ENCODE data around the gene NLGN2.
A peak's percentile ranks its signal among the peaks of the same experiment; 100 is the strongest.
"Not testable (repeated sequence)": the region's sequence is repeated elsewhere in the genome, so short reads cannot be mapped to it uniquely, and the experiment has no call there.

NLGN2 gene
- 2.4 to 5.6 reads per million in 2 donors for total RNA-seq

DNA sequence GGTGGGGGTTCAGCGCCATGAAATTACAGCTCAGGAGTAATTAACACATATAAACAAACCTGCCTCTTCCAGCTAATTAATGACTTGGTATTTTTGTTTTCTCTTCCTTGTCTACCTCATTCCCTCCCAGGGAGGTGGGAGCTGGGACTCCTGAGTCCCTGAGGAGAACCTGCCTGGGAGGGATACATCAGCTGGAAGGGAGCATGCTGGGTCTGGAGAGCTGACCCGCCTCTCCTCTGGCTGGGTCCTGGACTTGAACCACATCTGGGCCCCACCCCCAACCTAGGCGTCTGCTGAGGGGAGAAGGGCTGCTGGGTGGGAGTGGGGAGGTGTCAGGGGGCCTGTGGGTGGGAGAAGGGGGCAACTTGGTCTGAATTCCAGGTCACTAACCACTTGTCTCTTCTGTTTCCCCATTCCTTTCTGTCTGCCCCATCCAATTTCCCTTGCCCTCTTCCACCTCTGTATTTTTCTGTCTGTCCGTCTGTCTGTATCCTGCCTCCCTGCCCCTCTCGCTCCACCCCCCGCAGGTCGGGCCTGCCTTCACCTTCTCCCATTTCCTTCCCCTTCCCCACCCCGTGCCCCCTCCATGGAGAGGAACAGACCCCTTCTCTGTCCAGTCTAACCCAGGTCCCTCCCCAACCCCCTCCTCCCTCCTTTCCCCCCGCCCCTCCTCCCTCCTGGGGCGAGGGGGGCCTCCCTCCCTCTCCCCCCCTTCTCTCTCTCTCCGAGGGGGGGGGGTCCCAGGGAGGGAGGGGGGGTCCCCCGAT, at the start of gene NLGN2:
NLGN2 (plus strand) TSS at position 361 of the 767 bp plus-strand sequence. CDS start 411 bp downstream, outside the sequence.
- DNase-seq = no peak

DNA sequence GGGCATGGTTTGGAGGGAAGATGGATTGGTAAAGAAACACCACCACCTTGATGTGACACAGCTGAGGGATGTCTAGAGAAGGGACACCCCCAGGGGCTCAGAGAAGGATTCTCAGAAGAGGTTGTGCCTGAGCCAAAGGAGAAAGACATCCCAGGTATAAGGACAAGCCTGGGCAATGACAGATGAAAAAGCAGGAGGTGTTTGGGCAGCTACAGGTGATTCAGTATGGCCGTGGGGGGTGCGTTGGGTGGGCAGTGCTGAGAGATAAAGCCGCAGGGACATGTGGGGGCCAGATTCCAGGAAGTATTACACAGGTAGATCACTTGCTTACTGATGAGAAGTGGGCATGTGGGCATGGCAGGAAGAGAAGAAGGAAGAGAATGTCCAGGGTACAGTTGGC, 45.7 kb upstream of the NLGN2 start:
- DNase-seq = no peak

DNA sequence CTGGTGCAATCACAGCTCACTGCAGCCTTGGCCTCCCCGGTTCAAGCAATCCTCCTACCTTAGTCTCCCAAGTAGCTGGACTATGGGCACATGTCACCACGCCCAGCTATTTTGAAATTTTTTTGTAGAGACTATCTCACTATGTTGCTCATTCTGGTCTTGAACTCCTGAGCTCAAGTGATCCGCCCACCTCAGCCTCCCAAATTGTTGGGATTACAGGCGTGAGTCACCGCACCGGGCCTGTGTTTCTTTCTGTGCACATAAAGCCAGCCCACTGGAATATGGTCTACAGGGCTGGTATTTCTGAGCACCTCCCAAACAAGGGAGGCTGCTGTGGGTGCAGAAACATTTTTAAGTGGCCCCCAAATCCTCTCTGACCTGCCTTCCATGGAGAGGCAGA, 44.3 kb upstream of the NLGN2 start:
- DNase-seq = no peak

DNA sequence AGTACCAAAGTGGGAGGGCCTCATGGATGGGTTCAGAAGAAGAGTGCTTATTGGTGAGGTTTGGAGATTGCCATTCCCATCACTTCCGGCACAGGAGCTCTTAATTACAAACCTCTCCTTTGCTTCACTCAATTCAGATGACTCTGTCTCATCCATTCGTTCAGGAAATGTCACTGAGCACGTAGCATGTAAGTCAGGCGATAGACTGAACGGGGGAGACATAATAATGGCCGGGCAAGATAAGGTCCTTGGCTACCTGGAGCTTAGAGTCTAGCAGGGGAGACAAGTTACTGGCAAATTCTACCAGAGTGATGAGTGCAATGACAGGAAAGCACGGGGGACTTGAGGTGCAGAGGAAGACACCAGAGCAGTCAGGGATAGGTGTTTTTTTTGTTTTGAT, 41.7 kb upstream of the NLGN2 start:
- not testable (repeated sequence) for DNase-seq

DNA sequence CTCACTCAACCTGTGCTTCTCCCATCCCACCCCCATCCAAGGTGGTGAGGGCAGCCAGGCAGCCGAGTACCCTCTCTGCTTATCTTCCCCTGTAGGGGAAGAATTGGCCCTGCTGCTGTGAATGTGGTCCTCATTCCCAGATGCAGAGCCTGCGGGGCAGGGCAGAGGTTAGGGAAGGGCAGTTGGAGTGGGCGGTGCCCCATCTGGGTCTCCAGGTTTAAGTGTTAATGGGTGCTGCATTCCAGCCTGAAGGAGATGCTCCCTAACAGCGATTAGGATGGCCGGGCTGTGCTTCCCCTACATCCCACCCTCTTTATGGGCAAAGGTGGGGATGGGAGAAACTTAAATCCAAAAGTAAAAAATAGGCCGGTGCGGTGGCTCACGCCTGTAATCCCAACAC, 40.6 kb upstream of the NLGN2 start:
- no peak for DNase-seq

DNA sequence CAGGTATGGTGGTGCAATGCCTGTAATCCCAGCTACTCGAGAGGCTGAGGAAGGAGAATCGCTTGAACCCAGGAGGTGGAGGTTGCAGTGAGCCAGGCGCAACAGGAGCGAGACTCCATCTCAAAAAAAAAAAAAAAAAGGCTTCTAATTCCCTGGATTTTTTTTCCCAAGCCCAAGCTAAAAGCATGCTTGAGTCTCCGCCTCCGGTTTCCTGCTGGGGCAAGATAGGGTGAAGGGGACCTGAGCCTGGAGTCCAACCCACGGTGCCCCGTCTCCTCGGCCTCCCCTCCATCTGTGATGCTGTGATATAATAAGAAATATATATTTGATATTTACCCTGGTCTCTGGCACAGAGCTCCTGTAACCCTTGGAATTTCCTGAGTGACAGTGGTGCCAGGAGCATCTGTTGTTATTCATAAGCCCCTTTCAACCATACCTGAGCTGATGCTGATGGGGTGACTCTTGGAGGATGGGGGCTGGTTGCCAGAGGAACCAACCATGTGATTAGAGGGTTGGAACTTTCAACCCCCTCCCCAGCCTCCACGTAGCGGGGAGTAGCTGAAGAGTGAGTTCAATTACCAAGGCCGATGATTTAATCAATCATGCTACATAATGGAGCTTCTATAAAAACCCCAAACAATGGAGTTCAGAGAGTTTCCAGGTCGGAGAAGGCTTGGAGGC, 39.6 kb upstream of the NLGN2 start:
- DNase-seq = no peak

DNA sequence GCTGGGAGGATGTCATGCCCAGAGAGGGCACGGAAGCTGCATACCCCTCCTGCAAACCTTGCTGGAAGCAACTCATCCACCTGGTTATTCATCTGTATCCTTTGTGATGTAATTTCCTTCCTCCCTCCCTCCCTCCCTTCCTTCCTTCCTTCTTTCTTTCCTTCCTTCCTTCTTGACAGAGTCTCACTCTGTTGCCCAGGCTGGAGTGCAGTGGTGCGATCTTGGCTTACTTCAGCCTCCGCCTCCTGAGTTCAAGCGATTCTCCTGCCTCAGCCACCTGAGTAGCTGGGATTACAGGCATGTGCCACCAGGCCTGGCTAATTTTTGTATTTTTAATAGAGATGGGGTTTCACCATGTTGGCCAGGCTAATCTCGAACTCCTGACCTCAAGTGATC, 39.0 kb upstream of the NLGN2 start:
- not testable (repeated sequence) for DNase-seq

DNA sequence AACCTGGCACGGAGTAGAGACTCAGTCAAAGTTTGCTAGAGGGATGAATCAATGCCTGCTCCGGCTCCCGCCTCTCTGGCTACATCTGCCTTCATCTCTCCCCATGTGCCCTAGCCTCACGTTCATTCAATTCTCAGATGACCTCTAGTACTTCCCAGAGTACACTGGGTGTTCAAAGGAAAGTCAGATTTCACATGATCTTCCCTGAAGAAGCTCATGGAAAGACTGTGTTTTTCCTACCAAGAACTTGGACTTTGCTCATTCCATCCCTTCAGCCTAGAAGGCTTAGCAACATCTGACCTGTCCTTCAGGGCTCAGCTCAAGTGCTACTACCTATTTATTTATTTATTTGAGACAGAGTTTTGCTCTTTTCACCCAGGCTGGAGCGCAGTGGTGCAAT, 37.8 kb upstream of the NLGN2 start:
- no peak for DNase-seq

DNA sequence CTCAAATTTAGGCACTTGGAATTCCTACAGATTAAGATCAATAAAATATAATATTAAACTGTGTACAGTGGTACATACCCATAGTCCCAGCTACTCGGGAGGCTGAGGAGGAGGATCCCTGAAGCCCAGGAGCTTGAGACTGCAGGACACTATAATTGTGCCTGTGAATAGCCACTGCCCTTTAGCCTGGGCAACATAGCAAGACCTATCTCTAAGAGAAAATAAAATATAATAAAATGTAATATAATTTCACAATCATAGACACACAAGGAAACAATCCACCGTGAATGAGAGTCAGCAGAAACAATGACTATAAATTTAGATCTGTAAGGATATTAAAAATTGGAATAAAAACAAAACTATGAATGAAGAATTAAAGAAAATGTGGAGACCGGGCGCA, 36.8 kb upstream of the NLGN2 start:
- DNase-seq = no peak

DNA sequence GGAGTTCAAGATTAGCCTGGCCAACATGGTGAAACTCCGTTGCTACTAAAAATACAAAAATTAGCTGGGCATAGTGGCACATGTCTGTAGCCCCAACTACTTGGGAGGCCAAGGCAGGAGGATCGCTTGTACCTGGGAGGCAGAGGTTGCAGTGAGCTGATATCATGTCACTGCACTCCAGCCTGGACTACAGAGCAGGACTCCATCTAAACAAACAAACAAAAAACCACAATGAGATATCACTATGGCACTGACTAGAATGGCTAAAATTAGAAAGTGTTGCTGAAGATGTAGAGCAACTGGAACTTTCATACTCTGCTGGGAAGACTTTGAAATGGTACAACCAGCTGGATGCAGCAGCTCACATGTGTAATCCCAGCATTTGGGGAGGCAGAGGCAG, 33.3 kb upstream of the NLGN2 start:
- DNase-seq = no peak

DNA sequence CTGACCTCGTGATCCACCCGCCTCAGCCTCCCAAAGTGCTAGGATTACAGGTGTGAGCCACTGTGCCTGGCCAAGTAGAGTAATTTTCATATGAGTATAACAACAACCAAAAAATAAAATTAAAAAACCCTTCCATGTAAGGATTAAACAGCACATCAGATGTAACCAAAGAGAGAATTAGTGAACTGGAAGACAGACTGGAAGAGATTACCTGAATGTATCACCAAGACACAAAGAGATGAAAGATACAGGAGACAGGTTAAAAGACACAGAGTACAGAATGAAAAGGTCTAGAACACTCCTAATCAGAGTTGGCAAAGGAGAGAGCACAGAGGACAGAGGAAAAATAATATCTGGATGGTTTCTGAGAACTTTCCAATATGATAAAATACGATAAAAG, 28.5 kb upstream of the NLGN2 start:
- DNase-seq = no peak

DNA sequence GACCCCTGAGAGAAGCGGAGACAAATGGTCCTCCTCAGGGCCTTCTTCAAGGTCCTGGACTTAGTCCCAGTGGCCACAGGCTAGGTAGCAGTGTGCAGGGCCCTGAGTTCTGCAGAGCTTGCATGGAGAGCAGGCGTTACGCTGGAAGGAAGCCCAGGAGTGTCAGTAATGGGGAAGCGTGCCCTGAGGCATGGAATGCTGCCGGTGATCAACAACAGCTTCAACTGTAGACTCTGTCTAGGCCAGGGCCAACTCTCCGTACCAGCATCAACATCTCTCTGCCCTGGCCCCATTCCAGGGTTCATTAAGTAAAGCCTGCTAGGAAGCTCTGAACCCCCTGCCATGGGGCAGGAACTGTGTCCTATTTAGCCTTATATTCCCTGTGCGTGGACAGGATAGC, 27.3 kb upstream of the NLGN2 start:
- DNase-seq = no peak

DNA sequence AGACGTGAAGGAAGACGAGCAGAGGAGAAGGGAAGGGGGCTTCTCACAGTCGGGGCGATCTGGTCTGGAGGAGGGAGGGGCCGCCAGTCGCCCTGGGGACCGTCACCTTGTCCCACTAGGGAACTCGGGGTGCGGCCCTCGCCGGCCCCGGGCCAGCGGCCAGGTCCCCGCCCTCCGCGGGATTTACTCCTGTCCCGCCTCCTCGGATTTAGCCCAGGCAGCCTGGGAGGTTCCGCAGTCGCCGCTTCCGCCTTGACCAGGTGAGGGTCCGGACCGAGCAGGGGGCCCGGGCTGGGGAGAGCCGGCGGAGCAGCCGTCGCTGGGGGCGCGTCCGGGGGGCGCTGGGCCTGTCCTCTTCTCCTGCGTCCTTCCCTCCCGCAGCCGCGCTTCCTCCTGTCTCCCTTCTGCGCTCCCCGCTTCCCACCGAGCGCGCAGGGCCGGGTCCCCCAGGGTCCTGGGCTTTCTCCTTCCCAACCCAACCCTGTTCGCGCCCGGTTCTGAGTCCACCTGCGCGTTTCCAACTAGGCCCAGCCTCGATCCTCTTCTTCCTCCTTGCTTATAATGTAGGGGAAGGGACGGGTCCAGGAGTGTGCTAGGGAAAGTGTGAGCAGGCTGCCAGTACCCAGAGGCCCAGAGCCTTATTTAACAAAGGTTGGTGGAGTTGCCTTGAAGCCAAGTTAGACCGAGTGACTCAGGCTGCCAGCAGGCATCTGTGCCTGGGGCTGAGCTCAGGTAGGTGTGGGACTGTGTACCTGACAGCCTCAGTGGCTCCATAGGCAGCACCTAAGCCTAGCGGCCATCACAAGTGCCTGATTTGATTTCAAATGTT, 26.6 kb upstream of the NLGN2 start, which contains the start of gene TNK1:
TNK1 (plus strand) TSS at position 235 of the 829 bp plus-strand sequence. CDS start 1,838 bp downstream, outside the sequence.
- DNase-seq = no peak

DNA sequence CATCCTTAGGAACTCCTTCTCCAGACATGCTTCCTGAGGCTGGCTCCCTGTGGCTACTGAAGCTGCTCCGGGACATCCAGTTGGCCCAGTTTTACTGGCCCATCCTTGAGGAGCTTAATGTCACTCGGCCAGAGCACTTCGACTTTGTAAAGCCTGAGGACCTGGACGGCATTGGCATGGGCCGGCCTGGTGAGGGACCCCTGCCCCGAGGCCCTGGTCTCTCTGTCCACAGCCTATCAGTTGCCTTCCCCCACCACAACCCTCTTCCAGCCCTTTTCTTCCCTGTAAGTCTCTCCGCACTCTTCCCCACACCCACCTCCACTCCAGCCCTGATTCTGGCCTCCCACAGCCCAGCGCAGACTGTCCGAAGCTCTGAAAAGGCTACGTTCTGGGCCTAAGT, 24.7 kb upstream of the NLGN2 start:
- no peak for DNase-seq

DNA sequence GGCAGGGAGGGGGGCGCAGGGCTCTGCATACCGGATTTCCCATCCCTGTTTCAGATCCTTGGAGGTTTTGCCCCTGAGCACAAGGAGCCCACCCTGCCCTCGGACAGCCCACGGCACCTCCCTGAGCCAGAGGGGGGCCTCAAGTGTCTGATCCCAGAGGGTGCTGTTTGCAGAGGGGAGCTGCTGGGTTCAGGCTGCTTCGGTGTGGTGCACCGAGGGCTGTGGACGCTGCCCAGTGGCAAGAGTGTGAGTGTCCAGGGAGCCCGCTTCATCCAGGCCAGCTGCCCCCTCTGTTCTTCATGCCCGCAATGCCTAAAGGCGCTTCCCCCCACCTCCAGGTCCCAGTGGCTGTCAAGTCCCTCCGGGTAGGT, 24.3 kb upstream of the NLGN2 start:
- no peak for DNase-seq

DNA sequence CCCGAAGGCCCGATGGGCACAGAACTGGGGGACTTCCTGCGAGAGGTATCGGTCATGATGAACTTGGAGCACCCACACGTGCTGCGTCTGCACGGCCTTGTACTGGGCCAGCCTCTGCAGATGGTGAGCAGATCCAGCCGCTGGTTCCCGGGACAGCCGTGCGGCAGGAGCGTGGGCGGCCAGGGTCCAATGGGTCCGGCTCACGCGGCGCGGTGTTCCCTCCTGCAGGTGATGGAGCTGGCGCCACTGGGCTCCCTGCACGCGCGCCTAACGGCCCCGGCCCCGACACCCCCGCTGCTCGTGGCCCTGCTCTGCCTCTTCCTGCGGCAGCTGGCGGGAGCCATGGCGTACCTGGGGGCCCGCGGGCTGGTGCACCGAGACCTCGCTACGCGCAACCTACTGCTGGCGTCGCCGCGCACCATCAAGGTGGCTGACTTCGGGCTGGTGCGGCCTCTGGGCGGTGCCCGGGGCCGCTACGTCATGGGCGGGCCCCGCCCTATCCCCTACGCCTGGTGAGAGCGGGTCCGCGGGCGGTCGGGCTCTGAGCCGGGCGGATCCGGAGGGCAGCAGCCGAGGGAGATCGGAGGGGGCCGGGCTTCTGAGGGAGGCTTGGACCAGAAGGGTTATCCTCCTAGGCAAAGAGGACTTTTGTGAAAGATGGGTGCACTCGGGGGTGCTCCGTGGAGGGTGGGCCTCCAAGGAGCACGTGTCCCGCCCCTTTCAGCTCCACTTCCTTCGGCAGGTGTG, 23.7 kb upstream of the NLGN2 start:
- peak; percentile 73 for DNase-seq

DNA sequence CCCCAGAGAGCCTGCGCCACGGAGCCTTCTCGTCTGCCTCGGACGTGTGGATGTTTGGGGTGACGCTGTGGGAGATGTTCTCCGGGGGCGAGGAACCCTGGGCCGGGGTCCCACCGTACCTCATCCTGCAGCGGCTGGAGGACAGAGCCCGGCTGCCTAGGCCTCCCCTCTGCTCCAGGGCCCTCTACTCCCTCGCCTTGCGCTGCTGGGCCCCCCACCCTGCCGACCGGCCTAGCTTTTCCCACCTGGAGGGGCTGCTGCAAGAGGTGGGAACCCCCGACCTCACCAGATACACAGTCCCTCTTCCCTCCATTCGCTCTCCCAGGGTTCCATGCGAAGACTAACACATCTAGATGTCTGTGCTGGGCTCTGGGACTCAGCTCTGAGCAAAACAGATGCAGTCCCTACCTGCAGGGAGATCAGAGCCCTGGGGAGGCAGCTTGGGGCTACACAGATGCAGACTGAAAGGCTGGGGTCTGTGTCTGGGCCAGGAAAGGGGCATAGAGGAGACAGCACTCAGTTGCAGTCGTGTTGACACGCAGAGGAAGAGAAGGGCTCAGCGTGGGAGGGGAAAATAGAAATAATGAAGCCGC, 23.1 kb upstream of the NLGN2 start:
- DNase-seq = no peak

DNA sequence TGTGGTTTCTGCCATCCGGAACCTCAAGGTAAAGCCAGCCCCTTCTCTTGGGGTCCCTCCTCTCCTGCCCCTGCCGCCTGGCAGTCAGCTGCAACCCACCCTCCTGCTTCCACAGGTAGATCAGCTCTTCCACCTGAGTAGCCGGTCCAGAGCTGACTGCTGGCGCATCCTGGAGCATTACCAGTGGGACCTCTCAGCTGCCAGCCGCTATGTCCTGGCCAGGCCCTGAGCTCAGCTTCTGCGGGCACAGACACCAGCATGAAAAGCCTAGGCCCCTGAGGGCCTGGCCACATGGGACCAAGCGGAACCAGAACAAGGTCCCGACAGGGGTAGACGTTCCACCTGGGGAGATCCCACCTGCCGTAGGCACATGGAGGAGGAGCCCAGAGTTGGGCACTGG, 18.8 kb upstream of the NLGN2 start:
- DNase-seq = no peak

DNA sequence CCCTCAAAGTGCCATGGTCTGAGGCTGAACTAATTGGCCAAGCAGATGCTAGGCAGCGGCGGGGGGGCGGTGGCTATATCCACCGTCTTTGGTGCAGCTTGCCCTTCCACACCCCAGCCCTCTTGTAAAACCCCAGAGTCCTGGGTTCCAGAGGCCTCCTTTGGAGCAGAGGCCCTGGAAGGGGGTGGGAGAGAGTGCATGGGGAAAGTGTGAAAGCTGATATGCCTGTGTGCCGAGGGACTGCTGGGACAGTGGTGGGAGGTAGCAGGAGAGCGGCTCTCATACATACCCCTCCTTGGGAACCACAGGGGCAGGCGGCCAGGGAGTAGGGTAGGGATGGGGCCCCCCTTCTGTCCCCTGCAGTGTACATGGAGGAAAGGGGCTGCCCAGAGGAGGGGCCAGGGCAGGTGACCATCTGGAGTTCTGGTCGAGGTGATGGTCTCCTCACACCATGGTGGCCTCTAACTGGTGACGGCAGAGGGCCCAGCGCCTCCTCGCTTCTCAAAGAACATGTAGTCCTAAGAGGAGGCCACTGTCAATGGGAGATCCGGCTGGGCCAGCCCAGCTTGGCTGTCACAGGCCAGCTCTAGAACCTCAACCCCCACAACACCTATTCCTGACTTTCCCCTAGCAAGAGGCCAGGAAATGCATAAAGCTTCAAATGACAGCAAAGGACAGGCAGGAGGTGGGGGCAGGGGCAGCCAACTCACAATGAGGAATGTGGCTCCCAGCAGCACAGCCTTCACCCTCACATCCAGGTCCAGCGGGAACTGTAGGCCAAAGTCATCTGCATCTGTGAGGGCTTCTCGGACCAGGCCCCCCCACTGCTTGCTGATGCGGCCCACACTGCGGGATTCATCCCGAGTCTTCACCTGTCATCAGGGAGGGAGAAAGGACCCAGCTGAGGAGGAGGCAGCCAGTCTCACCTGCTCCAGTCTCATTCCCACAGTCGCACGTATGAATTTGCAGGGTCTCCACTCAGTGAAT, 17.4 kb upstream of the NLGN2 start:
- DNase-seq = no peak

DNA sequence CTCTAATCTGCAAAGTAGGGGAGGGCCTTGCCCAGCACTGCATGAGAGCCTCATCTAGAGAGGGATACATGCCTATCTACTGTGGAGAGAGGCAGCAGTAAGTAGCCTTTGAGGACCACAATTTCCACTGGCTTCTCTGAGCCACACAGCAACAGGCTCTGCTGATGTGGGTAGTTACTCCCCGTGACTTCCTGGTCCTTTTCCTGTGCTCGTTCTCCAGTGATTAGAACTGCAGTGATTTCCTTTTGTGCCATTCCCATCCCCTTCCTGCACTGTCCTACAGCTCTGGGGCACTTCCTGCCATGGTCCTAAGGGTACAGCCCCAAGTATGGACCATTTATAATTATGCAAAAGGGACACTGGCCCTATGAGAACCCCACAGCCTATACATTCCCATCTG, 16.3 kb upstream of the NLGN2 start:
- no peak for DNase-seq
